GM18499 (cell line): Measurements from ENCODE around the gene OST4.
"Not testable (repeated sequence)": the region's sequence is repeated elsewhere in the genome, so short reads cannot be mapped to it uniquely, and the experiment has no call there.

ENCODE experiments used
- ATAC-seq: cut with Tn5 transposase; IDR thresholded peaks from one replicate; pipeline ENCODE4 v1.9.1; 2021; ENCODE audit warnings: moderate number of reproducible peaks; ENCODE audit not compliant: insufficient read depth, unreplicated experiment

Gene OST4

DNA sequence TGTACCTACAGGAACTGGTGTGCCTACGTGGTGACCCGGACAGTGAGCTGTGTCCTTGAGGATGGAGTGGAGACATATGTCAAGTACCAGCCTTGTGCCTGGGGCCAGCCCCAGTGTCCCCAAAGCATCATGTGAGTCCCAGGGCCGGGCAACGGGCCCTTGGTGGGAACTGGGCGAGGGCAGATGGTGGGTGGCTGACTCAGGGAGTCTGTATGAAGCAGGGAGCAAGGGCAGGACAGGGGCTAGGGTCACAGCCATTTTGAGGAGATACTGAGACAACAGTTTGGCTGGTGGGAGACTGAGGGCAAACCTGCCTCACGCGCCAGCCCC, 8.7 kb upstream of the OST4 start:
- ATAC-seq: no peak

DNA sequence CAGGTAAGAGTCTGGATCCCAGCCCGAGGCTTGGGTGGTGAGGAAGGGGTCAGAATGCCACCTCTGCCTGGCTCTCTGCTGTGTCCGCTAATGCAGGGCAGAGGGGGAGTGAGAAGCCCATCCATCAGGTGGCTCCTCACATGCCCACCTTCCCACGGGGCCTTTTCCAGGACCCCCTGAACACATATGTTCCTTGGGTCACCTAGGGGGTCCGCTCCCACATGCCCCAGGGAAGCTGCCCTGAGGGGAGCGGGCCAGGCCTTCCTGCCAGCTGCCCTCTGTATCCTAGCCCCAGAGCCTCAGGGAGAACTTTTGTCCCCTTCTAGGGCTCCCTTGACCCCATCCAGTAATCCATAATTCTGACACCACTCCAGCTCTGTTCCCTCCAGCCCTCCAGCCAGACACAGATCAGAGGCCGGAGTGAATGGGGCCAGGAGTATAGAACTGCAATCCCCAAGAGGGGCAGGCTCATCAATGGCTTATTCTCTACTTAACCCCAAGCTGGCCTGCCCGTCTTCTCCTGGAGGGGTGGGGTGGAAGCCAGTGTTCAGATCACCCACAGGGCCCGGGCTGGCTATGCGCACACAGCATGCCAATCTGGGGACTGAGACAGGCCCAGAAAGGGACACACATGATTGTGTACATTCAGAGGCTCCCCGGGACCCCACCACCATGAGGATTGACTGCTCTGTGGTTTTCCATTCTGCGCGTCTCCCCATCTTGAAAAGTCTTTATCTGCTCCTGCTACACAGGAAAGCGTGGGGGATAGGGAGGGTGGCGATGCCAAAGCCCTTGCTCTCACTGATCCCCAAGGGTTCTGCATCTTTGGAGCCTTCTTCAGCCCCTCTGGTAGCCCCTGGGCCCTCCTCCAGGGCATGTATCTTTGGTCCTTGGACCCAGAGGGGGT, 8.0 kb upstream of the OST4 start:
- ATAC-seq: no peak

DNA sequence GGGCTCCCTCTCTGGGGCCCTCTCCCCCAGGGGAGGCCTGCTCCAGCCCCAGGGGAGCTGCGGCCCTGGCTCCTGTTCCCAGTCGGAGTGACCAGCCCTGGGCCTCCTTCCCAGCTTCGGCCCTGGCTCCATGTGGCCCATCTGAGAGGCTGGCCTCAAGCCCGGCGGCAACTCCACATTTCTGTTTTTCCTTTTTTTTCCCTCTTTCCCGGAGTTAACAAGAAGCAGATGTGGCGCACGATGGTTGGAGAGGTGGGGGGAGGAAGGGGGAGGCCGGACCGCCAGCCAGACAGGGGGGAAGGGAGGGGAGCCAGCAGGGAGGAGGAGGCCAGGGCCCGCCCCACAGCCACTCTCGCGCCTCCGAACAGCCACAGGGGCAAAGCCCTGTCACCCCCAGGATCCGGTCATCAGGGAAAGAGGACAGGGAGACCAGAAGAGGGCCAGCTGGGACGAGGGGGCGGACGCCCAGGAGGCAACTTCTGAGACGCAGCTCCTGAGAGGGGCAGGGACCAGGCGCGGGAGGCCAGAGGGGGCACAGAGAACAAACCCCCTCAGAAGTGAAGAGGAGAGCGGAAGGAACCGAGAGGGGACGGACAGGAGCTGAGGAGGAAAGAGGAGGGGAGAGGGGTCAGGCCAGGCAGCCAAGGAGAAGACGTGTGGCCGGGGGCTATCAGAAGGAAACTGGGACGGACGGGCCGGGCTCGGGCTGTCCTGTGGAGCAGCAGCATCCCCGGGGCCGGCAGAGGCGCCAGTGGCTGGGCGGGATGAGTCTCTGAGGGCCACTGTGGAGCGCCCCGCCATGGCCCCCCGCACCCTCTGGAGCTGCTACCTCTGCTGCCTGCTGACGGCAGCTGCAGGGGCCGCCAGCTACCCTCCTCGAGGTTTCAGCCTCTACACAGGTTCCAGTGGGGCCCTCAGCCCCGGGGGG, 7.1 kb upstream of the OST4 start, which contains the start of gene EMILIN1:
EMILIN1 (plus strand) TSS at position 349 of the 928 bp plus-strand sequence; CDS start at position 800, 451 bp downstream.
- ATAC-seq: no peak

- ATAC-seq: no peak
These were observed 5.8 kb upstream of the OST4 start for GRCh38 chr2:27077231-27077630.

GRCh38 chr2:27076323-27076722, 4.9 kb upstream of the OST4 start:
- no peak for ATAC-seq

- ATAC-seq: not testable (repeated sequence)
These were observed 4.1 kb upstream of the OST4 start for GRCh38 chr2:27075566-27075871.

GRCh38 chr2:27074738-27075565, 3.5 kb upstream of the OST4 start:
- ATAC-seq: no peak

GRCh38 chr2:27073782-27074181, 2.3 kb upstream of the OST4 start:
- no peak for ATAC-seq

DNA sequence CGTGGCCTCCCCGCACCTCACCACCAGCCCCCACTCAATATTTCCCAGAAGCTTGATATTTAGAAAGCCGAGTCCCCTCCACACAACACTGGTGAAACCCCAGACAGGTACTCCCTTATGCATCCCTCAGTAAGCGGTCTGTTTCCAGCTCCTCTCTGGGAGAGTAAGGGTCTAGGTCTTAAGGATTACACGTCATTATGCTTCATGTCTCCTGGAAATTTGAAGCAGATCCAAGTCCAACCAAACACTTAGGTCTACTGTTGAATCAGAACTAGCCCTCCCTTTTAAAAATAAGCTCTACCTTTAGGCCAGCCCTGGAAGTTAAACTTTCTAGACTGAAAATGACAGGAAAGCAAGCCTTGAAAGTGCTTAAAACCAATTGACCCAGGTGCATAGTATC, 1.5 kb upstream of the OST4 start:
- no peak for ATAC-seq

DNA sequence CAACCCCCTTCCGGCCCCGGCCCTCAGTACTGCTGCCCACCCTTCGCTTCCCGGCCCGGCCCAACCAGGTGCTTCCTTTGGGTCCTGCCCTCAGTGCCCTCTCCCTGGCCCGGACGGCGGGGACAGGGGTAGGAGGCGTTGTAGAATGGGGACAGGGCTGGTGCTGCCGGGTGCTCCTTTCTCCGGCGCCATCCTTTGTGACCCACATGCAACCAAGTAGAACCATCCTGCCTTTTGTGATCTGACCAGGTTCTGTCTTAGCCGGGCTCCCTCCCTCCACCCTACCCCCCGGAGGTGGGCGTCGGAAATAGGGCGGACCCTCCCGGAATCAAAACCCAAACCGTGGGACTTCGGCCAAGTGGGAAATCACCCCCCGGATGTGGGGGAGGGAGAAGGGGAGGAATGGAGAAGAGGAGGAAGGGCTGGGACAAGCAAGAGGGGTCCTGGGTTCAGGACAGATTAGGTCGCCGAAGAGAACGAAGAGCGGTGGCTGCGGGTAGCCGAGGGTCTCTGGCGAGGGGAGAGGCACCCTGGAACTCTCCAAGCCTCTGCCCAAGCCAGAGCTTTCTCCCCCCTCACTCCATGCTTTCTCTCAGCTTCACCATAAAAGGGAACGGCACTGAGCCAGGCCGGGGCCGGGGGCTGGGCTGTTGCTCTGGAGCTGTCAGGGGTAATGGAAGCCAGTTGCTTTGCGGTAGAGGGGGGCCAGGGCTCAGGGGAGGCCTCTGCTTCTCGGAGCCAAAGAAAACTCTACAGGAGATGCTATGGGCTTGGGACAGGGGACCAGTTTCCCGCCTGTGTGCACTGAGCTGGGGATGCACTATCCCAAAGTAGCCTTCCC, 756 bp upstream of the OST4 start:
- ATAC-seq: peak; percentile 7

GRCh38 chr2:27070653-27071276, 689 bp downstream of the OST4 start:
- no peak for ATAC-seq

DNA sequence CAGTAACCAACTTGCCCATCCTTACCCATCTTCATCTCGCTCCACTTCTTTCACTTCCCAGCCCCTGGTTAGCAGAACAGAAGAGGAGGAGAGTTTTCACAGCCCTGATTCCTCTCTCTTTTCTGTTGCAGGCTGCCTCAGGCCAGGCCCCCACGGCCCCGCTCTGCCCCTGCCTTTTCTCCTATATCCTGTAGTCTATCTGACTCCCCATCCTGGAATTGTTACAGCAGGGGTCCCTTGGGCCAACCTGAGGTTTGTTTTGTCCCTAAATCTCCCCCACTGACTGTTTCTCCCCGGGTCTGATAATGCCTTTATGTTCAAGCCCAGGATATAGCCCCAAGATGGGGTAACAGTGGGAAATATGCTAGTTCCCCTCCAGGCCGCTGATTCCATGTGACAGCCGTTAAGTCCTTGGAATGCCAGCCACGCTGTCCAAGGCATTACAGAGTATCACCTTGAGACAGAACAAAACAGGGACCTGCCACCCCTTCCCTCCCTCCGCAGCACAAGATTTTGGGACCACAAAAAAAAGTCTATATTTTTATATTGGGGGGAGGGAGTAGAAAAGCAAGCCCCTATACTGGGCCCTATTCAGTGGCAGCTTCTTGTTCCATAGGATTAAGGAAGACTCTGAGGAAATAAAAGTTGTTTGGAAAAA, 1.4 kb downstream of the OST4 start:
- no peak for ATAC-seq

DNA sequence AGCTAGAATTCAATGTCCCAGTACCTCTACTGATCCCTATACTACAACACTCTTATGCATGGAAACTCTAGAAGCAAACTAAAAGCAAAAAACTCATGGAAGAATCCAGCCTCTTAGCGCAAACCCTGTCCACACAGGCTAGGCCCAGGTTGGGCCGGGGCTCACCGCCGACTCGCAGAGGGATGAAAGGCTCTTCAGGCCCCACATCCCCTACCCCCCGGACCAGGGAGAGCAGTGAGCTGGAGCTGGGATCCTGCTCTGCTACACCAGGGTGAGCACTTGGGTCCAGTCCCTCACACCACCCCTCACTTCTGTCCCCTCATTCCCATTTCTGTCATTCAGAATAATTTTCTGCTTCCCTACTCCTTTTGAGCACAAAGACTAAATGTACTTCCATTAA, 2.0 kb downstream of the OST4 start:
- ATAC-seq: no peak

DNA sequence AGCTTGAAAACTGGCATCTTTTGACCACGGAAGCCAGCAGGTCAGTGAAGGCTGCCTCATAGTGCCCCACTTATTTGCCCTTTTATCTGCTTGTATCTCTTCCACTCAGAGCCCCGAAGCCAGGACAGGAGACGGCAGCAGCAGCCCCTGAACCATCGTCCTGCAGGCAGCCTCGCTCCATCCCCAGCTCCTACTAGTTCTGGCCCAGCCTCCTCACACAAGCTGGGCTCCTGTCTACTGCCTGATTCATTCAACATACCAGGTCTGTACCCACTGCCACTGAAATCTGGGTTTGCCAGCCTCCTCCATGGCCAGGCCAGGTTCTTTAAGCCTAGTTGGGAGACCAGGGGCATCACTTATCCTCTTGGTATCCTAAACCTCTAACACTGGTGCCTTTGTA, 4.1 kb downstream of the OST4 start:
- ATAC-seq: no peak

DNA sequence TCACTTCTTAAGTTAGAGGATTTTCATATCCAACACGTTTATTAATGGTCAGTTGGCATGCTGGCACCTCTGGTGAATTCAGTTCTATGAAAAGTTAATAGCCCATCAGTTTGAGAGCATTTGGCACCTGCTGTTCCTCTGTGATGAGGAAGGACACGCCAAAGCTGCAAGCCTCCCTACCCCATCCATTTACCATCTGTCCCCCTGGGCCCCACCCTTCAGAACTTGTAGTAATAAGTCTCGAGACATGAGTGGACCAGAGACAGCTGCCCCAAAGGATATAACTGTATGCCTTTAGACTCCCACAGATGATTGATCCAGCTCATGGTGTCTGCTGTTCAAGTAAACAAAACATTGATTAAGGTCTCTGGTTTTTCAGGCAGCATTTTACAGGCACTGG, 6.3 kb downstream of the OST4 start:
- no peak for ATAC-seq

DNA sequence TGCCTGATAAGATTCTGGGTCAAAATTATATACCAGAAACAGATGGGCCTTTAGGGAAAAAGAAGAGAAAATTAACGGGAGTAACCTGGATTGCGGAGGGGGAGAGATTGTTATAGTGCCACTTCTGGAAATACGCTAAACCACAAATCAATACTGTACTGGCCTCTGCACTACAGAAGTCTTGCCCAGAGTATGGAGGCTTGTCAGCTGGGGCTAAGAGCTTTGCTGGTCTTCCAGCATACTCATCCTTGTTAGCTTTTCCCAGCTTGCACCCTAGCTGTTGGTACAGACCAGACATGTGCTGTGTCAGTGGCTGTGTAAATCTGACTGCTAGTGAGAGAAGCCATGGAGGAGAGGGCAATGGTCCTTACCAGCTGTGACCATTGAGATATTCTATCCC, 11.1 kb downstream of the OST4 start:
- ATAC-seq: no peak

DNA sequence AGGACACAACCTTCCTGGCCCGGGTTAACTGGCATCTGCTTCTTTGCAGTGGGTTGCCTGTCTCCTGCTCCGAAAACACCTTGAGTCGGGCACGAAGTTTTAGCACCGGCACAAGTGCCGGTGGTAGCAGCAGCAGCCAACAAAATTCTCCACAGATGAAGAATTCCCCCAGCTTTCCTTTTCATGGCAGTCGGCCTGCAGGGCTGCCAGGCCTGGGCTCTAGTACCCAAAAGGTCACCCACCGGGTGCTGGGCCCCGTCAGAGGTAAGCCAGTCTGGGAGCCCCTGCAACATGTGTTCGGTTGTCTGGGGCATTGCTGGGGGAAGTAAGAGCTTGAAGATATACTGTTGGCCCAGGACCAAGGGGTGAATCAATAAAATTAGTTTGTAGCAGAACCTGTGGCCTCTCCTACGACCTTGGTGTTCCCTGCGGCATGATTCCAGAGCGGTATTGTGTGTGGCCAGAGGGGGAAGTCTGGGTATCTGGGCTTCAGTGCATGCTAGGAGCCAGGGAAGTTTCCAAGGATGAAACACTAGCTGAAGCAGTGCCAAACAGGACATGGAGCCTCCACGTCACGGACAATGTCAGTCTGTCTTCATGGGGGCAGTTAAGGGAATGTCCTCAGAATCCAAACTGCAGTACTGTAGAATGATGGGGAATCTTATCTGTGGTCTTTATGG, 12.2 kb downstream of the OST4 start:
- ATAC-seq: no peak

- ATAC-seq: no peak
These were observed 13.2 kb downstream of the OST4 start for GRCh38 chr2:27058210-27058609.
